ENCODE results near the gene C10orf105.

DNA sequence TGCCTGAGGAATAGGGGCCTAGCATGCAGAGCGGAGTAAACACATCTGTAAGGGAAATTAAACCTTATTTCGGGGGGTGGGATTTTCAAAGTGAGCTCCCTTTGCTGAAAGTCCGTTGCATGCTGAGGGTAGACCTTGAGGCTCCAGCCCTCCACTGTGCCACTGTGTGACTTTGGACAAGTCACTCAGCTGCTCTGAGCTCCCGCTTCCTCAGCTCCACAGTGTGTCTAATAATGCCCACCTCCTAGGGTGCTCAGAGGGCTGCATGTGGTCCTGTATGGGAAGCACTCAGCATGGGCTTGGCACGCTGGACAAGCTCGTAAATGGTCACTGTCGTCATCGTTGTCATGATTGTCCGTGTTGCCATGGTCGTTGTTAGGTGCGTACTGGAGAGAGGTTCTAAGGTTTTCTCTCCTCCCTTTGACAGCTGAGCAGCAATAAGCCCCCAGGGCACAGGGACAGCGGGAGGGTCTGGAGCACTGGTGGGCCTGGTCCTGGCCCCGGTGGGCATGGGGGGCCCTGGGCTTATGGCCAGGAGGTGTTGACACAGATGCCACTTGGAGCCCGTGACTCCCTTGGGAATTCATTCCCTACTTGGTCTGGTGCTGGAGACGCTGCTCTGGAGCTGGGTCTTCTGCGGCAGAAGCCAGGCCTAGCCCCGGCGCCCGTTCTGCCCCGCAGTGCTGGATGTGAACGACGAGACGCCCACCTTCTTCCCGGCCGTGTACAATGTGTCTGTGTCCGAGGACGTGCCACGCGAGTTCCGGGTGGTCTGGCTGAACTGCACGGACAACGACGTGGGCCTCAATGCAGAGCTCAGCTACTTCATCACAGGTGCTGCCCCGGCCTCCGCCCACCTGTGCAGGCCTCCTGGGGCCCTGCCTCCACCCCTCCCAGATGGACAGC lies 13.1 kb downstream of the C10orf105 start:
- TF ChIP-seq YY1 (IDR thresholded peaks at IDR 0.05; ENCODE audit: insufficient read depth, insufficient read length) (no peak), ZNF274 (IDR thresholded peaks at IDR 0.05; ENCODE audit: low read depth, low read length) (no peak)
